Measurements from ENCODE around the gene CHST9. TPM values are rescaled to one million over a fixed set of nuclear protein-coding genes. Genes with fewer than 3 reads are reported as not detected.

CHST9 gene
- total RNA-seq, 4 donors from 2014 or later: 0.53 to 4.5 (median 1.8) TPM

DNA sequence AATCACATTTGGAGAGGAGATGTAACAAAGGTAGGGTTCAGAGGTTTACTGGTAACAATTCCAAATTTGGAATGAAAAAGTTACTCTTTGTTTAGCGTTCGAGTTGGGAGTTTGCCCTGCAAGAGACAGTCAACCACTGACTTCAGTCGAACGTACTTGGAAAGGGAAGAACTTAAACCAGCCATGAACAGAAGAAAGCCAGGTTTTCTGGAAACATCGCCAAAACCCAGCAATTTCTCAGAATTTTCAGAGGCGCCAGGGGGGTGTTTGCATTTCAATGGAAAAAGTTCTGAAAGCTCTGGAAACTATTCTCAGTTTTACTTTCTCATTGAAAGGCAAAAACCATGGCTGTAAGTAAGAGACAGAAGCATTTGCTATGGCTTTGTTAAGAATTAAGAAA lies 291.1 kb downstream of the CHST9 start:
- TF ChIP-seq, protein P1, sequence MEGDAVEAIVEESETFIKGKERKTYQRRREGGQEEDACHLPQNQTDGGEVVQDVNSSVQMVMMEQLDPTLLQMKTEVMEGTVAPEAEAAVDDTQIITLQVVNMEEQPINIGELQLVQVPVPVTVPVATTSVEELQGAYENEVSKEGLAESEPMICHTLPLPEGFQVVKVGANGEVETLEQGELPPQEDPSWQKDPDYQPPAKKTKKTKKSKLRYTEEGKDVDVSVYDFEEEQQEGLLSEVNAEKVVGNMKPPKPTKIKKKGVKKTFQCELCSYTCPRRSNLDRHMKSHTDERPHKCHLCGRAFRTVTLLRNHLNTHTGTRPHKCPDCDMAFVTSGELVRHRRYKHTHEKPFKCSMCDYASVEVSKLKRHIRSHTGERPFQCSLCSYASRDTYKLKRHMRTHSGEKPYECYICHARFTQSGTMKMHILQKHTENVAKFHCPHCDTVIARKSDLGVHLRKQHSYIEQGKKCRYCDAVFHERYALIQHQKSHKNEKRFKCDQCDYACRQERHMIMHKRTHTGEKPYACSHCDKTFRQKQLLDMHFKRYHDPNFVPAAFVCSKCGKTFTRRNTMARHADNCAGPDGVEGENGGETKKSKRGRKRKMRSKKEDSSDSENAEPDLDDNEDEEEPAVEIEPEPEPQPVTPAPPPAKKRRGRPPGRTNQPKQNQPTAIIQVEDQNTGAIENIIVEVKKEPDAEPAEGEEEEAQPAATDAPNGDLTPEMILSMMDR (IDR thresholded peaks at IDR 0.05): no peak
- Histone ChIP-seq H3K27ac (no peak overlapping the region), H3K27me3 (no peaks in the 10 kb centered on the region), H3K4me1 (no peaks in the 10 kb centered on the region), H3K4me3 (no peak overlapping the region), H3K9me3 (no peaks in the 10 kb centered on the region), H3K36me3 (no peaks in the 10 kb centered on the region)
- WGBS, 2 donors: 25 to 36% methylated on average over 6 of the region's 6 CpGs
- DNase-seq: no peak
- intact Hi-C loops (cut with DNase I): no loop called here

DNA sequence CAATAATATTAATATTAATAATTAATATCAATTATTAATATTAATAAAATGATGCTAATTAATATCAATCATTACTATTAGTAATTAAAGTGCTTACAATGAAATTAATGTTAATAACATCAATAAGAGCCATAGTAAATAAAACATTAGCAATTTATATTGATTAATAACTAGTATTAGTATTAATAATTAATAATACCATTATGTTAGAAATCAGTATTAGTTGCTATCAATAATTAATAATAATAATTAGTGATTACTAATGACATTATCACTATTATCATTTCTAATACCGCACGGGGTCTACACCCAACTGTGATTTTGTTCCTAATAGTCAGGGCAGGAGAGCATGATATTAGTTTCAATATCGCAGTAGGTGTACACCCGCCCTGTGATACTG lies 296.8 kb downstream of the CHST9 start:
- Histone ChIP-seq H3K36me3 (no peaks in the 10 kb centered on the region), H3K4me3 (no peak overlapping the region), H3K27me3 (no peaks in the 10 kb centered on the region), H3K4me1 (no peaks in the 10 kb centered on the region), H3K27ac (no peak overlapping the region), H3K9me3 (no peaks in the 10 kb centered on the region)
- intact Hi-C loops (cut with DNase I): no loop called here
- WGBS, 2 donors: 93% methylated on average over 4 of the region's 4 CpGs
- no peak for DNase-seq
- TF ChIP-seq, protein P1 (IDR thresholded peaks at IDR 0.05): no peak
- no peak for TF ChIP-seq POLR2A (IDR thresholded peaks at IDR 0.05)

DNA sequence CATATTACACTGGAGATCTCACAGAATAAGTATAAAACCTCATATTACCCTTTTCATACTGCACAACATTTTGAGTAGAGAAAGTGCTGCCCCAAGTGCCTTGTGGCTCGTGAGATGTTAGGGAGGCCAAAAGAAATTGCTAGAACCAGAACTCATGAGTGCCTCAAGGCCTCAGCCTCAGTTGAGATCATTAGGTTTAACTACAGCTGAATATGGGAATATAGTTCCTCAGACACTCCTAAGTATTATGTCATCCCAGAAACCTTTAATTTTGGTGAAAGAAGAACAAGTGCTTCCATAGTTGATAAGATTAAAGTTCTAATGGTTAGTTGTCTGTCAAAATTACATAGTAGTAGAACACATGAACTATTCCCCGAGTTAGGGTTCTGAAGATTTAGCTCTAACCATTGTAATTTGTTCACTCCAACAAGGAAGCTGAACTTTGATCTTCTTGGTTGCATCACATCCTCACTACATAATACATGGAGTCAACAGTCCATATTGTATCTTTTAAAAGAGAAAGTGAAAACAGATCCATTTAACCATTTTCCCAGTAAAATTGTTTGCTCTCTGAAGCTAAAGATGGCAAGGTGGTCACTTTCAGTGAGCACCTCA lies 310.0 kb downstream of the CHST9 start:
- Histone ChIP-seq H3K4me3 (no peak overlapping the region), H3K36me3 (no peaks in the 10 kb centered on the region), H3K9me3 (no peaks in the 10 kb centered on the region), H3K27ac (no peak overlapping the region), H3K4me1 (no peaks in the 10 kb centered on the region), H3K27me3 (no peaks in the 10 kb centered on the region)
- TF ChIP-seq POLR2A (IDR thresholded peaks at IDR 0.05): no peak
- TF ChIP-seq, protein P1 (IDR thresholded peaks at IDR 0.05): no peak
- 52 to 72% methylated on average over 2 of the region's 2 CpGs for WGBS, 2 donors
- intact Hi-C loops (cut with DNase I): no loop called here
- no peak for DNase-seq

DNA sequence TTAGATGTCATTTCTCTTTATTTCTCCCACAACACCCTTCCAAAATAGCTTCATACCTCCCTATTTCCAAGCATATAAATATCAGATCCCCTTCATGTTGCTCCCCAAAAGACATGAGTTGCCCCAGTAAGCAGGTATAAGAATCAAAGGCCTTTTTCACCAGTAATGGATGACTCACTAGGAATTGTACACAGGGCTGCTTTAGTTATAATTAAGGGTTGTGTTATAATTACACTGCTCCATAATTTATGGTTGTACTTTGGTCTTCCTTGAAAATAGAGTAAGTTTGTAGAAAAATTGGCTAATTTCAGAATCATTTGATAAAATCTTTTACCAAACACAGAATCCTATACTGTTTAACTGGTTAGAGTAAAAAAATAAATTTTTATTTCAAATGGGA lies 310.8 kb downstream of the CHST9 start:
- Histone ChIP-seq H3K27ac (no peak overlapping the region), H3K4me3 (no peak overlapping the region), H3K9me3 (no peaks in the 10 kb centered on the region), H3K4me1 (no peaks in the 10 kb centered on the region), H3K36me3 (no peaks in the 10 kb centered on the region), H3K27me3 (no peaks in the 10 kb centered on the region)
- intact Hi-C loops (cut with DNase I): no loop called here
- TF ChIP-seq POLR2A (IDR thresholded peaks at IDR 0.05): no peak
- TF ChIP-seq, protein P1 (IDR thresholded peaks at IDR 0.05): no peak
- DNase-seq: no peak

DNA sequence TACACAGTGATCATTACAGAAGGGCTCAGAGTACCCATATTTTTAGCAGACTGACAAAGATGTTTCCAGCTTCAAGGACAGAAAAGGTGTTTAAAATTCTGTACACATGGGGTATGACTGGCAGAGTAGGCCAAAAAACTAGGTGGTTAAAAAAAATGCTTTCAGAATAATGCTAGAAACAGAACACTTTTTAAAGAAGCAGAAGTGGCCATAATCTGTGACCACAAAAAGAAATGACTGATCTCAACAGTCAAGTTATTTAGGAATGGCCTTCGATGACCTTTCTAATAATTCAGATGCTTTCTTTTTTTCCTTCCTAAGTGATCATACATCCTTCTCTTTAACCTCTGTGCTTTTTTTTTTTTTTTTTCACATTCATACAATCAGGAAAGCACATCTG lies 315.5 kb downstream of the CHST9 start:
- Histone ChIP-seq H3K36me3 (no peaks in the 10 kb centered on the region), H3K27ac (no peak overlapping the region), H3K27me3 (peaks cover 0 to 10% (median 0%) of the 10 kb centered on the region in 4 donors), H3K4me1 (no peaks in the 10 kb centered on the region), H3K9me3 (no peaks in the 10 kb centered on the region), H3K4me3 (no peak overlapping the region)
- TF ChIP-seq, protein P1 (IDR thresholded peaks at IDR 0.05): no peak
- no peak for TF ChIP-seq POLR2A (IDR thresholded peaks at IDR 0.05)
- intact Hi-C loops (cut with DNase I): no loop called here
- no peak for DNase-seq
- WGBS, 2 donors: 73 to 78% methylated on average over 1 of the region's 1 CpG
